Body of pancreas (tissue), 4 donors: Measurements from ENCODE around the gene PBX1.

ENCODE experiments used
- CTCF ChIP-seq, 7 experiments: fragments of 450-650 bp in 4 of 7; fragments of 200-600 bp in 3 of 7; sonication (generic) in 3 of 7; IDR thresholded peaks; one replicate each; pipeline ENCODE4 v1.5.1; 2016 to 2019; ENCODE audit warnings: antibody characterized with exemption in 7 of 7
- POLR2A ChIP-seq, 3 donors: fragments of 450-650 bp; IDR thresholded peaks; one replicate each; pipeline ENCODE4 v1.6.1; 2016; ENCODE audit warnings: antibody characterized with exemption in 3 of 3, mild to moderate bottlenecking in 2 of 3

GRCh38 chr1:164699815-164700491 lies 141.0 kb downstream of the PBX1 start:
- TF ChIP-seq CTCF (IDR thresholded peaks at IDR 0.05) (no peak), POLR2A (IDR thresholded peaks at IDR 0.05) (no peak)
